UCSD-AML1 (cell line): ENCODE results near the gene TAPT1.

ENCODE experiments used
- DNase-seq: peaks from one replicate; lab custom pipeline; 2025; ENCODE audit not compliant: unreplicated experiment; lab: John Stamatoyannopoulos, UW

TAPT1 gene

GRCh38 chr4:16139066-16139945 lies 87.0 kb downstream of the TAPT1 start:
- DNase-seq: no peak

- DNase-seq: no peak
These were observed 89.4 kb downstream of the TAPT1 start for GRCh38 chr4:16136827-16137226.

GRCh38 chr4:16136311-16136710 lies 90.0 kb downstream of the TAPT1 start:
- DNase-seq: no peak

GRCh38 chr4:16133406-16133805 lies 92.9 kb downstream of the TAPT1 start:
- no peak for DNase-seq

- DNase-seq: no peak
These were observed 95.0 kb downstream of the TAPT1 start for GRCh38 chr4:16131293-16131692.

- DNase-seq: no peak
These were observed 96.9 kb downstream of the TAPT1 start for GRCh38 chr4:16129336-16129735.

GRCh38 chr4:16126714-16127113 lies 99.6 kb downstream of the TAPT1 start:
- DNase-seq: no peak

- DNase-seq: peak; percentile 24
These were observed 100.5 kb downstream of the TAPT1 start for GRCh38 chr4:16125571-16126445.

GRCh38 chr4:16124232-16124631 lies 102.0 kb downstream of the TAPT1 start:
- no peak for DNase-seq

- peak; percentile 16 for DNase-seq
These were observed 102.8 kb downstream of the TAPT1 start for GRCh38 chr4:16123356-16124084.

GRCh38 chr4:16122784-16123183 lies 103.5 kb downstream of the TAPT1 start:
- DNase-seq: peak; percentile 69

- no peak for DNase-seq
These were observed 104.0 kb downstream of the TAPT1 start for GRCh38 chr4:16122308-16122711.

- DNase-seq: no peak
These were observed 105.6 kb downstream of the TAPT1 start for GRCh38 chr4:16120720-16121119.

- DNase-seq: no peak
These were observed 106.3 kb downstream of the TAPT1 start for GRCh38 chr4:16119981-16120380.

- DNase-seq: no peak
These were observed 108.2 kb downstream of the TAPT1 start for GRCh38 chr4:16118090-16118489.

- no peak for DNase-seq
These were observed 109.1 kb downstream of the TAPT1 start for GRCh38 chr4:16117164-16117563.

- no peak for DNase-seq
These were observed 109.7 kb downstream of the TAPT1 start for GRCh38 chr4:16116493-16116990.

- DNase-seq: no peak
These were observed 110.3 kb downstream of the TAPT1 start for GRCh38 chr4:16116019-16116418.

- DNase-seq: no peak
These were observed 111.7 kb downstream of the TAPT1 start for GRCh38 chr4:16114546-16114945.

- DNase-seq: no peak
These were observed 112.5 kb downstream of the TAPT1 start for GRCh38 chr4:16113741-16114140.

GRCh38 chr4:16111533-16111932 lies 114.7 kb downstream of the TAPT1 start:
- DNase-seq: no peak
